Ishikawa (cell line): Measurements from ENCODE around the gene PDE5A.

ENCODE experiments used
- CEBPB ChIP-seq: IDR thresholded peaks from 2 replicates; pipeline ENCODE4 v1.6.1; 2012
- CREB1 ChIP-seq: IDR thresholded peaks from 2 replicates; pipeline ENCODE4 v1.6.1; 2012; ENCODE audit warnings: low read depth
- EGR1 ChIP-seq: IDR thresholded peaks from 2 replicates; pipeline ENCODE4 v1.6.1; 2012
- EP300 ChIP-seq: IDR thresholded peaks from 2 replicates; pipeline ENCODE4 v1.6.1; 2012; ENCODE audit warnings: borderline replicate concordance
- FOXM1 ChIP-seq: IDR thresholded peaks from 2 replicates; pipeline ENCODE4 v1.6.1; 2012; ENCODE audit warnings: low read depth, borderline replicate concordance
- NFIC ChIP-seq: IDR thresholded peaks from 2 replicates; pipeline ENCODE4 v1.6.1; 2012
- RAD21 ChIP-seq: IDR thresholded peaks from 2 replicates; pipeline ENCODE4 v1.6.1; 2012; ENCODE audit warnings: low read depth
- TAF1 ChIP-seq: IDR thresholded peaks from 2 replicates; pipeline ENCODE4 v1.6.1; 2012; ENCODE audit warnings: low read depth, mild to moderate bottlenecking
- TCF12 ChIP-seq: IDR thresholded peaks from 2 replicates; pipeline ENCODE4 v1.6.1; 2012; ENCODE audit warnings: low read depth
- TEAD4 ChIP-seq: IDR thresholded peaks from 2 replicates; pipeline ENCODE4 v1.6.1; 2012
- YY1 ChIP-seq: IDR thresholded peaks from 2 replicates; pipeline ENCODE4 v1.6.1; 2012; ENCODE audit warnings: low read depth
- ZBTB7A ChIP-seq: IDR thresholded peaks from 2 replicates; pipeline ENCODE4 v1.6.1; 2012; ENCODE audit warnings: low read depth
- TF ChIP-seq, protein P1 (sequence below): IDR thresholded peaks from 2 replicates; pipeline ENCODE4 v1.6.1; 2012; ENCODE audit warnings: low read depth, mild to moderate bottlenecking
- TF ChIP-seq, protein P2 (sequence below): IDR thresholded peaks from 2 replicates; pipeline ENCODE4 v1.6.1; 2012
- TF ChIP-seq, protein P3 (sequence below): IDR thresholded peaks from 2 replicates; pipeline ENCODE4 v1.6.1; 2012

Gene PDE5A

DNA sequence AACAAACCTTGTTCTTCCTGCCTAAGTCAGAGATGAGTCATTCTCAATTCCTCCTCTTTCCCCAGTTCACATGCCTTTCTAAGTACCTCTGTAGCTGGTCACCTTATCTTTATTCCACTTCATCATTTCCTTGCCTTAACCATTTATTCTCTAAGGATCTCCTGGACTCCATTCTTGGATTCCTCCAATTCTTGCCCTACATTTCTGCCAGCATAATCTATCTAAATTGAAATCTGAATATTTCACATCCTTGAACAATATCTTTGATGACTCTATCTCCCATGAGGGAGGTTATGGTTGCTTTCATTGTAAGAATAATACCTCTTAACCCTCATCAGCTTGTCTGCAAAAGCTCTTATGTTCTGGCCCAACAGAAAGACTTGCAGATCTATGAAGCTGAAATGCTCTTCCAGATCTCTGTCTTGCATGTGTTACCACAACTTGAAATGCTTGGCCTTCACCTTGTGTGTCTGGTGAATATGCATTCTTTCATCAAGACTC, 28.6 kb upstream of the PDE5A start:
- TF ChIP-seq CREB1 = no peak
- no peak for TF ChIP-seq EP300
- no peak for TF ChIP-seq NFIC
- no peak for TF ChIP-seq EGR1
- TF ChIP-seq TAF1 = no peak
- no peak for TF ChIP-seq YY1
- TF ChIP-seq RAD21 = no peak
- TF ChIP-seq, protein P1, sequence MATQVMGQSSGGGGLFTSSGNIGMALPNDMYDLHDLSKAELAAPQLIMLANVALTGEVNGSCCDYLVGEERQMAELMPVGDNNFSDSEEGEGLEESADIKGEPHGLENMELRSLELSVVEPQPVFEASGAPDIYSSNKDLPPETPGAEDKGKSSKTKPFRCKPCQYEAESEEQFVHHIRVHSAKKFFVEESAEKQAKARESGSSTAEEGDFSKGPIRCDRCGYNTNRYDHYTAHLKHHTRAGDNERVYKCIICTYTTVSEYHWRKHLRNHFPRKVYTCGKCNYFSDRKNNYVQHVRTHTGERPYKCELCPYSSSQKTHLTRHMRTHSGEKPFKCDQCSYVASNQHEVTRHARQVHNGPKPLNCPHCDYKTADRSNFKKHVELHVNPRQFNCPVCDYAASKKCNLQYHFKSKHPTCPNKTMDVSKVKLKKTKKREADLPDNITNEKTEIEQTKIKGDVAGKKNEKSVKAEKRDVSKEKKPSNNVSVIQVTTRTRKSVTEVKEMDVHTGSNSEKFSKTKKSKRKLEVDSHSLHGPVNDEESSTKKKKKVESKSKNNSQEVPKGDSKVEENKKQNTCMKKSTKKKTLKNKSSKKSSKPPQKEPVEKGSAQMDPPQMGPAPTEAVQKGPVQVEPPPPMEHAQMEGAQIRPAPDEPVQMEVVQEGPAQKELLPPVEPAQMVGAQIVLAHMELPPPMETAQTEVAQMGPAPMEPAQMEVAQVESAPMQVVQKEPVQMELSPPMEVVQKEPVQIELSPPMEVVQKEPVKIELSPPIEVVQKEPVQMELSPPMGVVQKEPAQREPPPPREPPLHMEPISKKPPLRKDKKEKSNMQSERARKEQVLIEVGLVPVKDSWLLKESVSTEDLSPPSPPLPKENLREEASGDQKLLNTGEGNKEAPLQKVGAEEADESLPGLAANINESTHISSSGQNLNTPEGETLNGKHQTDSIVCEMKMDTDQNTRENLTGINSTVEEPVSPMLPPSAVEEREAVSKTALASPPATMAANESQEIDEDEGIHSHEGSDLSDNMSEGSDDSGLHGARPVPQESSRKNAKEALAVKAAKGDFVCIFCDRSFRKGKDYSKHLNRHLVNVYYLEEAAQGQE = no peak
- no peak for TF ChIP-seq TEAD4
- TF ChIP-seq, protein P2, sequence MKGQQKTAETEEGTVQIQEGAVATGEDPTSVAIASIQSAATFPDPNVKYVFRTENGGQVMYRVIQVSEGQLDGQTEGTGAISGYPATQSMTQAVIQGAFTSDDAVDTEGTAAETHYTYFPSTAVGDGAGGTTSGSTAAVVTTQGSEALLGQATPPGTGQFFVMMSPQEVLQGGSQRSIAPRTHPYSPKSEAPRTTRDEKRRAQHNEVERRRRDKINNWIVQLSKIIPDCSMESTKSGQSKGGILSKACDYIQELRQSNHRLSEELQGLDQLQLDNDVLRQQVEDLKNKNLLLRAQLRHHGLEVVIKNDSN = no peak
- TF ChIP-seq CEBPB = no peak
- TF ChIP-seq FOXM1 = no peak
- TF ChIP-seq ZBTB7A = no peak
- TF ChIP-seq TCF12 = no peak
- TF ChIP-seq, protein P3, sequence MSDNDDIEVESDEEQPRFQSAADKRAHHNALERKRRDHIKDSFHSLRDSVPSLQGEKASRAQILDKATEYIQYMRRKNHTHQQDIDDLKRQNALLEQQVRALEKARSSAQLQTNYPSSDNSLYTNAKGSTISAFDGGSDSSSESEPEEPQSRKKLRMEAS = no peak

DNA sequence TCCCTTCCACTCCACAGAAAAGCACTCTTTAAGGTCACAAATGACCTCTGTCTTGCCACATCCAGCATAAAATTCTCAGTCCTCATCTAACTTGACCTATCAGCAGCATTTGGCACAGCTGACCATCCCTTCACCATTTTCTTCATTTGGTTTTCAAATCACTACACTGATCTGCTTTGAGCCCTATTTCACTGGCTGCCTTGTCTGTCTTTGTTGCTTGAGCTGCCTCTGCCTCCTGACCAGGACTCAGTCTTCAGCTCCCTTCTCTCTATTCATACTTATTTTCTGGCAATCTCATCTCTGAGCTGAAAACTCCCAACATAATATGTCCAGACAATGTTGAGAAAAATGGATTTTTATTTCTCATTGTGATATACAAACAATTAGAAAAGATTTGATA, 27.7 kb upstream of the PDE5A start:
- TF ChIP-seq, protein P2 = no peak
- TF ChIP-seq TEAD4 = no peak
- no peak for TF ChIP-seq ZBTB7A
- no peak for TF ChIP-seq TCF12
- TF ChIP-seq, protein P3 = no peak
- no peak for TF ChIP-seq CEBPB
- TF ChIP-seq NFIC = no peak
- TF ChIP-seq TAF1 = no peak
- no peak for TF ChIP-seq EP300
- no peak for TF ChIP-seq YY1
- TF ChIP-seq, protein P1 = no peak
- TF ChIP-seq CREB1 = no peak
- TF ChIP-seq EGR1 = no peak

DNA sequence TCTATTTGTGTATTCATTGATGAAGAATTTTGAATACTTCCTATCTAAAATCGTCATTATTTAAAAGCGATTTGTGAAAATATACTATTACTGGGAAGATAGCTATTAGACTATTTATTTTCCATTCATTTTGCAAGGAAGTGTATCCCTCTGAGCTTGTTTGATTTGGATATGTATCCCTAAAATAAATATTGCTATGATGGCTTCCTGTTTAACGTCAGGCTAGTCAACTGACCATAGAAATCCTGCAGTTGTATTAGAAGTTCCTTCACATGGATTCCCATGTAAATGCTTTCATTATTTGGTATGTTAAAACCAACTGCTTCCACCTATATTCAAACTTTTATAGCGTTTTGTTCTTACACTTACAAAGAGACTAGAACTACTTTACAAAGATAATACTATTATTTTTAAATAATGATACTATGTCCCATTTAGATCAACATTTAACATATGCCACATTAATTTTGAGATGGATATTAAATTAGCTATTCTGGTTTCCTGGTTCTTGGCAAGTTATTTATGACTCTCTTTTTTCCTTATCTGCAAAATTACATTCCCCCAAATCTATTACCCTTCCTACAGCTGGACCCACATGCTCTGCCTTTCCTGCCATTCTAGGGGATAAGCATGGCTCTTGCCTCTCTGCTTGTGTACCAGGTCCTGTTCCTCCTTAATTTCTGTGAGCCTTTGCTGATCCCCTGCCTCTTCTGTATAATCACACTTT, 26.7 kb upstream of the PDE5A start:
- TF ChIP-seq FOXM1 (no peak), ZBTB7A (no peak), CREB1 (no peak), RAD21 (no peak), TCF12 (no peak), EP300 (no peak), EGR1 (no peak), TAF1 (no peak)
- TF ChIP-seq, protein P1 = no peak
- TF ChIP-seq, protein P2 = no peak

DNA sequence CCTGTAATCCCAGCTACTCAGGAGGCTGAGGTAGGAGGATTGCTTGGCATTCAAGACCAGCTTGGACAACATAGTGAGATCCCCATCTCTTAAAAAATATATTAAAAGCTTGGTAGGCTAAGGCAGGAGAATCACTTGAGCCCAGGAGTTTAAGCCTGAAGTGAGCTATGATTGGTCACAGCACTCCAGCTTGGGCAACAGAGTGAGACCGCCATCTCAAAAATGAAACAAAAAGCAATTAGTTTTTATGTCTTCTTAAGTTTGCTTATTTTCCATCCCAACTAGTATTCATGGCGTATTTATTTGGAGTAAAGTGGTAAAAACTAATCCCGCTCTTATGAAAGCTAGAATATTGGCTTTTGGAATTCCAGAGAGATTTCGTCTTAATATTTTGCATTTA, 25.4 kb upstream of the PDE5A start:
- no peak for TF ChIP-seq EGR1
- TF ChIP-seq NFIC = no peak
- TF ChIP-seq CEBPB = no peak
- TF ChIP-seq, protein P3 = no peak
- no peak for TF ChIP-seq YY1
- TF ChIP-seq TEAD4 = no peak
- TF ChIP-seq FOXM1 = no peak
- TF ChIP-seq EP300 = no peak
- no peak for TF ChIP-seq ZBTB7A
- TF ChIP-seq, protein P2 = no peak
- TF ChIP-seq RAD21 = no peak
- TF ChIP-seq CREB1 = no peak
